Heart left ventricle (tissue), 13 donors: ENCODE results near the gene OSGIN1.

Experiments
- POLR2A ChIP-seq, 2 donors: fragments of 450-650 bp; IDR thresholded peaks; one replicate each; pipeline ENCODE4 v1.6.1; 2017; ENCODE audit warnings: antibody characterized with exemption in 2 of 2, mild to moderate bottlenecking in 2 of 2, moderate library complexity in 2 of 2
- TF ChIP-seq, protein P1 (sequence below), 12 donors: fragments of 200-600 bp; sonication (generic) in 4 of 12; IDR thresholded peaks; one replicate each; pipeline versions ENCODE4 v1.5.0 to v1.8.0; 2018 to 2022; ENCODE audit warnings: antibody characterized with exemption in 12 of 12, mild to moderate bottlenecking in 5 of 12
- donor health status: ischemic (EF 13 %, LVEDD 7.1; RV severe dilation, severe dysfunction).
- donor health status: DM: no; HTN: yes; CAD: no.
- donor health status: DM: no; HTN: no; CAD: no.
- donor health status: ischemic (EF 25% LVEDD 6.9; RV normal size, moderate dysfunction).
- donor health status: ischemic (EF 25% LVEDD 5.7; RV mildly dilated, moderate dysfunction).
- donor health status: ischemic (EF 35%, LVEDD 5.7; RV mildly dilated, moderate dysfunction).
- donor health status: nonischemic (EF 11% LVEDD 7.7; RV severe dilation, severe dysfunction).
- donor health status: DM: yes; HTN: yes; CAD: no.
- donor health status: PGD.
- donor health status: ischemic (EF 29% LVEDD 5.4; RV normal size, mild dysfunction).
- donor health status: nonischemic (EF 23%, LVEDD 6.1; RV moderate dilation, normal function).

DNA sequence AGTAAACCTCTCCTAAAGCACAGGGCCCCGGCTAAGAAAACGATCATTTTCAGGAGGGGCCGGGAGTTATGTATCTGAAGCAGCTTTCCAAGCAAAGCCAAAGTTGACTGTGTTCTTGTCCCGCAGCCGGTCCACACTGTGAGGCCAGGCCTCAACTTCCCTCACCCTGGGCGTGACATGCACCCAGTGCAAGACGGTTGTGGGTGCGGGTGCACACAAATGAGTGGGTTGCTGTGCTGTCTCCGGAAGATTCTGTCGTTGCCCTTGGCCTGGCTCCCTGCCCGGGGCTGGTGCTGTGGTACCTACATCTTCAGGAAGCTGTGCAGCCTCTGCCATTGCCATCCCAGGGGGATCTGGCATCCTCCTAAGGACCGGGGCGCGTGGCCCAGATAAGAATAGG lies 37.5 kb upstream of the OSGIN1 start:
- TF ChIP-seq, protein P1, sequence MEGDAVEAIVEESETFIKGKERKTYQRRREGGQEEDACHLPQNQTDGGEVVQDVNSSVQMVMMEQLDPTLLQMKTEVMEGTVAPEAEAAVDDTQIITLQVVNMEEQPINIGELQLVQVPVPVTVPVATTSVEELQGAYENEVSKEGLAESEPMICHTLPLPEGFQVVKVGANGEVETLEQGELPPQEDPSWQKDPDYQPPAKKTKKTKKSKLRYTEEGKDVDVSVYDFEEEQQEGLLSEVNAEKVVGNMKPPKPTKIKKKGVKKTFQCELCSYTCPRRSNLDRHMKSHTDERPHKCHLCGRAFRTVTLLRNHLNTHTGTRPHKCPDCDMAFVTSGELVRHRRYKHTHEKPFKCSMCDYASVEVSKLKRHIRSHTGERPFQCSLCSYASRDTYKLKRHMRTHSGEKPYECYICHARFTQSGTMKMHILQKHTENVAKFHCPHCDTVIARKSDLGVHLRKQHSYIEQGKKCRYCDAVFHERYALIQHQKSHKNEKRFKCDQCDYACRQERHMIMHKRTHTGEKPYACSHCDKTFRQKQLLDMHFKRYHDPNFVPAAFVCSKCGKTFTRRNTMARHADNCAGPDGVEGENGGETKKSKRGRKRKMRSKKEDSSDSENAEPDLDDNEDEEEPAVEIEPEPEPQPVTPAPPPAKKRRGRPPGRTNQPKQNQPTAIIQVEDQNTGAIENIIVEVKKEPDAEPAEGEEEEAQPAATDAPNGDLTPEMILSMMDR (IDR thresholded peaks at IDR 0.05) = no peak
- TF ChIP-seq POLR2A (IDR thresholded peaks at IDR 0.05) = no peak
